Dendritic cell treated with granulocyte-macrophage colony-stimulating factor and Interleukin-4, amounts not matched to agents 40 ng/mL and 50 ng/mL, for 4 days (primary cell): ENCODE data around the gene SLBP.

Experiments used
- H3K27ac Mint-ChIP-seq: one replicate; pipeline ENCODE4 v1.8.0; 2022; ENCODE audit warnings: mild to moderate bottlenecking, mixed read lengths
- H3K27me3 Mint-ChIP-seq: one replicate; pipeline ENCODE4 v1.8.0; 2022; ENCODE audit warnings: mild to moderate bottlenecking, mixed read lengths
- H3K36me3 Mint-ChIP-seq: one replicate; pipeline ENCODE4 v1.8.0; 2022; ENCODE audit warnings: low read depth, mixed read lengths
- H3K4me1 Mint-ChIP-seq: one replicate; pipeline ENCODE4 v1.8.0; 2022; ENCODE audit warnings: low read depth, mixed read lengths
- H3K4me3 Mint-ChIP-seq: one replicate; pipeline ENCODE4 v1.8.0; 2022; ENCODE audit warnings: mild to moderate bottlenecking, moderate library complexity, mixed read lengths
- H3K9me3 Mint-ChIP-seq: one replicate; pipeline ENCODE4 v1.8.0; 2022; ENCODE audit warnings: mixed read lengths
- intact Hi-C: fragments of 100-400 bp; cut with micrococcal nuclease; formaldehyde crosslinking; loops from one replicate; pipeline ENCODE4 v1.15.0; 2022

SLBP gene

DNA sequence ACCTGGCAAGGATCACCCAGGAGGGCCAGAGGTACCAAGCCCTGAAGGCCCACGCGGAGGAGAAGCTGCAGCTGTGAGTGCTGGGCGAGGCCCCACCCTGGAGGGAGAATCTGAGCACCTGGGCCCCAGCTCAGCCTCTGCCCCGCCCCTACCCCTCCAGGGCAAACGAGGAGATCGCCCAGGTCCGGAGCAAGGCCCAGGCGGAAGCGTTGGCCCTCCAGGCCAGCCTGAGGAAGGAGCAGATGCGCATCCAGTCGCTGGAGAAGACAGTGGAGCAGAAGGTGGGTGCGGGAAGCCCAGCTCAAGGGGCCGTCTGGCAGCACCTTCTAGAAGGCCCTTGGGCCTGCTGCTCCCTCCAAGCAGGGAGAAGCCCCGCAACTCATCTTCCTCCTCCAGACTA, 32.4 kb upstream of the SLBP start:
- intact Hi-C loops, result no loop called here

GRCh38 chr4:1743975-1744374, 31.9 kb upstream of the SLBP start:
- Mint-ChIP-seq H3K4me1 (peaks cover 22% of the 10 kb centered on the region), H3K27ac (no peak overlapping the region), H3K4me3 (no peak overlapping the region), H3K9me3 (peaks cover 3% of the 10 kb centered on the region), H3K27me3 (peaks cover 14% of the 10 kb centered on the region), H3K36me3 (peaks cover 69% of the 10 kb centered on the region)
- intact Hi-C loops, result no loop called here

More for the DNA sequence above, 32.4 kb upstream of the SLBP start:
- Mint-ChIP-seq H3K9me3 (no peaks in the 10 kb centered on the region), H3K4me1 (peaks cover 22% of the 10 kb centered on the region), H3K36me3 (peaks cover 63% of the 10 kb centered on the region), H3K4me3 (no peak overlapping the region), H3K27ac (no peak overlapping the region), H3K27me3 (peaks cover 14% of the 10 kb centered on the region)

DNA sequence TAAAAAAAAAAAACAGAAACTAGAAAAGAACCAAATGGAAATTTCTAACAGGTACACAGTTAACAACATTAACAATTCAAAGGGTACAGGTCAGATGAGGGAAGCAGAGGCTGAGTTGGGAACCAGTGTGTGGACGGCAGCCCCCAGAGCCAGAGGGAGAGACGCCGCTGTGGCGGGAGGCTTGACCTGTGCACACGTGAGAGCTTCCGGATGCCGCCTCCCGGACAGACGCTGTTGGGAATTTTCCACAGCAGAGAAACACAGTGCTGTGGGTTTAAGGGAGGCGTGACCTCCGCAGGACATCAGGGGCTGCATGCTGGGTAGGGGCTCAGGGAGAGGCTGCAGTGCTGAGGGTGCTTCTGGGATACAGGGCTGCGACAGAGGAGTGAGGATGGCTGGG, 31.4 kb upstream of the SLBP start:
- intact Hi-C loops, result no loop called here

DNA sequence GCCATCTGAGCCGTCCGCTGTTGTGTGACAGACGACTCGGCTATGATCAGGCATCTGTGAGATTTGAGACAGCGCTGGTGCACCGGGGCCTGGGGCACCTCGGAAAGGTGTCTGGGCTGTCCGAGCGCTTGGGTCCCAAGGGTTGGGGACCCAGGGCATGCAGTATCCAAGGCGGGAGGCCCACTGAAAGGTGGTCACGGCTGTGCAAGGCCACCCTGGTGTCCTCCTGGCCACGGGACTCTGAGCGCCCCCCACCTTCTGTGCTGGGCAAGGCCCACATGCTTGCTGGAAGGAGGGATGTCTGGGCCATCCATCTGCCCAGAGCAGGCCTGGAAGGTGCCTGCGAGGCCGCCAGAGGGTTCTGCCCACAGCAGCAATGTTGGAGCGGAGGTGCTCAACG, 29.1 kb upstream of the SLBP start:
- peaks cover 96% of the 10 kb centered on the region for H3K36me3 Mint-ChIP-seq

More for the DNA sequence above, 31.4 kb upstream of the SLBP start:
- Mint-ChIP-seq H3K27me3 (peaks cover 13% of the 10 kb centered on the region), H3K4me1 (peaks cover 21% of the 10 kb centered on the region), H3K9me3 (peaks cover 7% of the 10 kb centered on the region), H3K36me3 (peaks cover 73% of the 10 kb centered on the region), H3K4me3 (no peak overlapping the region), H3K27ac (no peak overlapping the region)

DNA sequence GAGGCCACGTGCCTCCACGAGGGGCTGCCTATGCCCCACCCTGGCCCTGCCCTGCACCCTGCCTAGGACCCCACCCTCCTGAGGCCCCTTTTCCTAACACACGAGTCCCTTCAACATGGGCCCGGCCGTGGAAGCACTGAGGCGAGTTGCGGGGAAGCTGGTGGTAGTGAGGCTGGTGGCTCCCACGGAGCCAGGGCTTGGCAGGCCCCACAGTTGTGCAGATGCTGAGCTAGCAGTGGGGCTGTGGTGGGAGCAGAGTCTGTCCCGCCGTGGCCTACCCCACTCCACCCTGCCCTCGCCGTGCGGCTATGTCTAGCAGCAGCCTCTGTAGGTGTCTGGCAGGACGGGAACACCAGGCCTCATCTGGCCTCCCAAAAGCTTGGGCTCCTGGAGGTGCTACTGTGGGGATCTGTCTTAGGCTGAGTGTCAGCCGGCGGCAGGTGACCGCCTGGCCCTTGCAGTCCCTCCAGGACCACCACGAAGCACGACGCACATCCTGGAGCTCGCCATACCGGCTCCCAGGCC, 28.0 kb upstream of the SLBP start:
- H3K9me3 Mint-ChIP-seq, result peaks cover 29% of the 10 kb centered on the region
- H3K36me3 Mint-ChIP-seq, result peaks cover 100% of the 10 kb centered on the region
- H3K27me3 Mint-ChIP-seq, result no peaks in the 10 kb centered on the region
- peaks cover 16% of the 10 kb centered on the region for H3K4me1 Mint-ChIP-seq
- no peak overlapping the region for H3K4me3 Mint-ChIP-seq
- H3K27ac Mint-ChIP-seq, result peak overlapping the region; percentile 74
- intact Hi-C loops, result no loop called here

More for the DNA sequence above, 29.1 kb upstream of the SLBP start:
- no peak overlapping the region for H3K4me3 Mint-ChIP-seq
- H3K27ac Mint-ChIP-seq, result peak overlapping the region; percentile 74
- H3K27me3 Mint-ChIP-seq, result no peaks in the 10 kb centered on the region
- H3K9me3 Mint-ChIP-seq, result peaks cover 29% of the 10 kb centered on the region
- H3K4me1 Mint-ChIP-seq, result peaks cover 16% of the 10 kb centered on the region
- intact Hi-C loops, result no loop called here

- Mint-ChIP-seq H3K9me3 (peaks cover 29% of the 10 kb centered on the region), H3K27me3 (no peaks in the 10 kb centered on the region), H3K4me3 (no peak overlapping the region), H3K4me1 (peaks cover 16% of the 10 kb centered on the region), H3K36me3 (peaks cover 100% of the 10 kb centered on the region), H3K27ac (peak overlapping the region; percentile 74)
- intact Hi-C loops, result no loop called here
These were observed 27.2 kb upstream of the SLBP start for GRCh38 chr4:1739358-1739757.

DNA sequence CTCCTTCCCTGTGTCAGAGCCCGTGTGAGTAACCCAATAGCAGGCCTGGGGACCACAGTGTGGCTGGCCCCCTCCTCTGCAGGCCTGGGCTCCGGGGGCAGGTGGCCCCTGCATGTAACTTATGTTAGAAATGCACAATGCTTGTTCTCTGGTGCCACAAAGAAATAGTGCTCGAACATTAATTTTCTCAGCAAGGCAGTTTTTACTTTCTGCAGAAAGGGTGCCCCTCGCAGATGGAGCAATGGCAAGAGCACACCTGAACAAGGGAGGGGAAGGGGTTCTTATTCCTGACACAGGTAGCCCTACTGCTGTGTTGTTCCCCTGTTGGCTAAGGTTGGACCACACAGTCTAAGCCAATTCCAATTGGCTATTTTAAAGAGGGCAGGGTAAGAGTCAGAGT, 26.3 kb upstream of the SLBP start:
- Mint-ChIP-seq H3K27me3 (no peaks in the 10 kb centered on the region), H3K4me1 (peaks cover 16% of the 10 kb centered on the region), H3K27ac (no peak overlapping the region), H3K4me3 (no peak overlapping the region), H3K36me3 (peaks cover 100% of the 10 kb centered on the region), H3K9me3 (peaks cover 29% of the 10 kb centered on the region)
- intact Hi-C loops, result no loop called here

GRCh38 chr4:1737666-1738065, 25.5 kb upstream of the SLBP start:
- intact Hi-C loops, result no loop called here
- H3K4me3 Mint-ChIP-seq, result no peak overlapping the region
- H3K9me3 Mint-ChIP-seq, result peaks cover 29% of the 10 kb centered on the region
- H3K4me1 Mint-ChIP-seq, result peaks cover 16% of the 10 kb centered on the region
- peaks cover 100% of the 10 kb centered on the region for H3K36me3 Mint-ChIP-seq
- H3K27me3 Mint-ChIP-seq, result no peaks in the 10 kb centered on the region
- no peak overlapping the region for H3K27ac Mint-ChIP-seq

DNA sequence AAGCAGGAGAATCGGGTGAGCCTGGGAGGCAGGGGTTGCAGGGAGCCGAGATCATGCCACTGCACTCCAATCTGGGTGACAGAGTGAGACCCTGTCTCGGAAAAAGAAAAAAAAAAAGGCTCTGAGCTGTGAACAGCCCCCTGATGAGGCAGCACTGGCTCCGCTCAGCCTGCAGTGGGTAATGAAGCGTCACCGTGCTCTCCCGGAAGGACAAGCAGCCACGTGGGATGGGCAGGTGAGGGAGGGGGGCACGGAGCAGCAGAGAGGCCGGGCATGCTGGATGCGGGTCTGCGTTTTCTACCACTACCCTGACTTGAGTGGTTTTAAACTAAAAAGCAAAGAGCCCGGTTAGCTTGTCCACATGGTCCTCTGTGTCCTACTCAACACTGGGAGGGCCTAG, 24.7 kb upstream of the SLBP start:
- Mint-ChIP-seq H3K4me3 (no peak overlapping the region), H3K36me3 (peaks cover 100% of the 10 kb centered on the region), H3K4me1 (peaks cover 16% of the 10 kb centered on the region), H3K9me3 (peaks cover 29% of the 10 kb centered on the region), H3K27ac (no peak overlapping the region), H3K27me3 (no peaks in the 10 kb centered on the region)
- intact Hi-C loops, result no loop called here

GRCh38 chr4:1735215-1735614, 23.1 kb upstream of the SLBP start:
- no peaks in the 10 kb centered on the region for H3K27me3 Mint-ChIP-seq
- intact Hi-C loops, result no loop called here
- H3K4me3 Mint-ChIP-seq, result no peak overlapping the region
- peaks cover 100% of the 10 kb centered on the region for H3K36me3 Mint-ChIP-seq
- H3K4me1 Mint-ChIP-seq, result peaks cover 6% of the 10 kb centered on the region
- no peak overlapping the region for H3K27ac Mint-ChIP-seq
- H3K9me3 Mint-ChIP-seq, result peaks cover 29% of the 10 kb centered on the region

DNA sequence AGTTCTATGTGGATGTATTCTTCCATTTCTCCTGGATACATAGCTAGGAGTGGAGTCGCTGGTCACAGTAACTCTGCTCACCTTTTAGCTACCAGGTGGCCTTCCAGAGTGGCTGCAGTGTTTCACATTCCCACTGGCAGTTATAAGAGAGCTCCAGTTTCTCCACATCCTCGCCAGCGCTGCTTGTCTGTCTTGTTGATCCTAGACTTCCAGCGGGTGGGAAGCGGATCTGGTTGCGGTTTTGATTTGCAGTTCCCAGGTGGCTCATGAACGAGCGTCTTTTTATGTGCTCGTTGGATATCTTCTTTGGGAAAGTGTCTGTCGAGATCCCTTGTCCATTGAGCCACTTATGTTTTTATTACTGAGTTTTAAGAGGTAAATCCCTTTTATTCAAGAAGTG, 20.8 kb upstream of the SLBP start:
- intact Hi-C loops, result no loop called here
- no peaks in the 10 kb centered on the region for H3K27me3 Mint-ChIP-seq
- H3K4me3 Mint-ChIP-seq, result no peak overlapping the region
- H3K27ac Mint-ChIP-seq, result no peak overlapping the region
- H3K36me3 Mint-ChIP-seq, result peaks cover 100% of the 10 kb centered on the region
- H3K4me1 Mint-ChIP-seq, result peaks cover 22% of the 10 kb centered on the region
- H3K9me3 Mint-ChIP-seq, result peaks cover 16% of the 10 kb centered on the region

DNA sequence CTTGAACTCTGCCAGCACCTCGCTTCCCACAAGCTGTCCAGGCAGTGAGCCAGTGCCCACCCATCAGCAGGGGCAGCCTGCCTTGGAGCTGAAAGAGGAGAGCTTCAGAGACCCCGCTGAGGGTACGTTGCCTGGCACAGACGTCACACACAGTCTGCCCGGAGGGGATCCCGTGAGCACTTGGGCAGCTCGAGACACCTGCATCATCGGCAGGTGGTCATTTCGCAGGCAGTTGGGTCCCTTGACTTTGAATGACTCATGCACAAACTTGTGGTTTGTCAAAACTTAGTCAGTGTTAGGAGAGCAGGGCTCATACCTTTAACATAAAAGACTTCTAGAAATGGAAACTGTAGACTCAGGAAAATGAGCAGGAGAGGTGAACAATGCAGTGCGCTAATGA, 19.1 kb upstream of the SLBP start:
- no peaks in the 10 kb centered on the region for H3K9me3 Mint-ChIP-seq
- no peak overlapping the region for H3K27ac Mint-ChIP-seq
- peaks cover 39% of the 10 kb centered on the region for H3K4me1 Mint-ChIP-seq
- intact Hi-C loops, result no loop called here
- H3K4me3 Mint-ChIP-seq, result no peak overlapping the region
- peaks cover 93% of the 10 kb centered on the region for H3K36me3 Mint-ChIP-seq
- H3K27me3 Mint-ChIP-seq, result no peaks in the 10 kb centered on the region

- H3K27me3 Mint-ChIP-seq, result no peaks in the 10 kb centered on the region
- peaks cover 45% of the 10 kb centered on the region for H3K4me1 Mint-ChIP-seq
- intact Hi-C loops, result no loop called here
- H3K27ac Mint-ChIP-seq, result no peak overlapping the region
- no peaks in the 10 kb centered on the region for H3K9me3 Mint-ChIP-seq
- H3K4me3 Mint-ChIP-seq, result no peak overlapping the region
- H3K36me3 Mint-ChIP-seq, result peaks cover 93% of the 10 kb centered on the region
These were observed 18.5 kb upstream of the SLBP start for GRCh38 chr4:1730532-1731135.

GRCh38 chr4:1728061-1728980, 16.2 kb upstream of the SLBP start:
- H3K4me1 Mint-ChIP-seq, result peaks cover 68% of the 10 kb centered on the region
- peak overlapping the region; percentile 71 for H3K4me3 Mint-ChIP-seq
- no peaks in the 10 kb centered on the region for H3K9me3 Mint-ChIP-seq
- intact Hi-C loops, result loop anchor here (10.0 kb wide), 1 partner anchor 384 kb away; the partner anchor contains the start of gene UVSSA
- peak overlapping the region; percentile 96 for H3K27ac Mint-ChIP-seq
- no peaks in the 10 kb centered on the region for H3K27me3 Mint-ChIP-seq
- peaks cover 92% of the 10 kb centered on the region for H3K36me3 Mint-ChIP-seq
